GM12878 (cell line): Measurements from ENCODE around the gene ALOX12. TPM values are rescaled to one million over a fixed set of nuclear protein-coding genes. Genes with fewer than 3 reads are reported as not detected.

Experiments used
- ASH2L ChIP-seq: fragments of 300-600, 200-600 bp; sonication (generic); IDR thresholded peaks from 2 replicates; pipeline ENCODE4 v1.6.1; 2017; ENCODE audit warnings: low read depth, mild to moderate bottlenecking, borderline replicate concordance
- ATF7 ChIP-seq: fragments of 450-650 bp; IDR thresholded peaks from 2 replicates; pipeline ENCODE4 v1.6.1; 2016; ENCODE audit warnings: low read depth, mild to moderate bottlenecking
- CEBPB ChIP-seq, 2 experiments: fragments of 150-350 bp in 1 of 2; IDR thresholded peaks; 2 replicates each; pipeline ENCODE4 v1.6.1; 2012 to 2014; ENCODE audit warnings: low read depth in 2 of 2, low read length in 2 of 2, borderline replicate concordance in 1 of 2, inconsistent platforms in 1 of 2
- CEBPZ ChIP-seq: fragments of 150-350 bp; IDR thresholded peaks from 2 replicates; pipeline ENCODE4 v1.6.1; 2016; ENCODE audit warnings: low read depth, low read length
- CREM ChIP-seq: IDR thresholded peaks from 2 replicates; pipeline ENCODE4 v1.6.1; 2014; ENCODE audit warnings: antibody characterized with exemption, low read depth
- ETV6 ChIP-seq, 2 experiments: fragments of 450-650 bp in 1 of 2; IDR thresholded peaks in 1 of 2; conservative IDR thresholded peaks in 1 of 2; 2 replicates each; pipeline ENCODE4 v1.6.1; 2014; ENCODE audit warnings: antibody characterized with exemption in 1 of 2, borderline replicate concordance in 1 of 2, low read depth in 1 of 2, mild to moderate bottlenecking in 1 of 2, moderate library complexity in 1 of 2
- JUND ChIP-seq: IDR thresholded peaks from 2 replicates; pipeline ENCODE4 v1.6.1; 2012; ENCODE audit warnings: low read depth, mild to moderate bottlenecking, low read length, improper control_type of control experiment, moderate library complexity
- MEF2B ChIP-seq: fragments of 450-650 bp; IDR thresholded peaks from 2 replicates; pipeline ENCODE4 v1.6.1; 2018; ENCODE audit warnings: mild to moderate bottlenecking, moderate library complexity; ENCODE audit not compliant: partially characterized antibody, poor library complexity, severe bottlenecking
- NBN ChIP-seq: fragments of 450-650 bp; IDR thresholded peaks from 2 replicates; pipeline ENCODE4 v1.6.1; 2016
- RB1 ChIP-seq: fragments of 450-650 bp; formaldehyde crosslinking; IDR thresholded peaks from 2 replicates; pipeline ENCODE4 v1.6.1; 2017; ENCODE audit warnings: mild to moderate bottlenecking, borderline replicate concordance
- RUNX3 ChIP-seq: IDR thresholded peaks from 2 replicates; pipeline ENCODE4 v1.6.1; 2012; ENCODE audit warnings: low read length, inconsistent platforms
- SMC3 ChIP-seq: IDR thresholded peaks from 2 replicates; pipeline ENCODE4 v1.6.1; 2011; ENCODE audit warnings: low read length, improper control_type of control experiment, borderline replicate concordance
- TBL1XR1 ChIP-seq: IDR thresholded peaks from 2 replicates; pipeline ENCODE4 v1.6.1; 2012; ENCODE audit warnings: low read depth, low read length, improper control_type of control experiment
- USF2 ChIP-seq: IDR thresholded peaks from 2 replicates; pipeline ENCODE4 v1.6.1; 2011; ENCODE audit warnings: low read depth, low read length, improper control_type of control experiment, borderline replicate concordance
- ZNF207 ChIP-seq: fragments of 450-650 bp; IDR thresholded peaks from 2 replicates; pipeline ENCODE4 v1.6.1; 2014; ENCODE audit warnings: antibody characterized with exemption, mild to moderate bottlenecking, borderline replicate concordance
- ZNF592 ChIP-seq: fragments of 450-650 bp; IDR thresholded peaks from 2 replicates; pipeline ENCODE4 v1.6.1; 2017; ENCODE audit warnings: mild to moderate bottlenecking, moderate library complexity
- polyA plus RNA-seq, 11 experiments: library from polyadenylated mRNA; depleted of rRNA in 4 of 11; unstranded in 6 of 11; stranded (reverse) in 5 of 11; fragments of >200 nt; fragmentation: Nextera tagmentation in 4 of 11; fragmentation: Illumina TruSeq in 1 of 11; extraction: Ambion mirVana in 4 of 11; extraction: Trizol in 1 of 11; gene quantifications; 1 replicate in 1 of 11; 2 replicates in 10 of 11; pipeline versions ENCODE4 v1.2.1 to v1.2.3, GENCODE V29; 2011 to 2016; ENCODE audit warnings: inconsistent platforms in 2 of 11, missing spikeins in 2 of 11, low read depth in 1 of 11
- total RNA-seq, 4 experiments: library from RNA; depleted of rRNA in 3 of 4; stranded (reverse); fragments of >200 nt in 3 of 4; fragmentation: Illumina TruSeq in 1 of 4; extraction: Trizol in 1 of 4; gene quantifications; 2 replicates each; pipeline versions ENCODE4 v1.2.1 to v1.2.3, GENCODE V29; 2013 to 2021
- TF ChIP-seq, protein P1 (sequence below): fragments of 450-650 bp; IDR thresholded peaks from 2 replicates; pipeline ENCODE4 v1.6.1; 2017; ENCODE audit warnings: antibody characterized with exemption, mild to moderate bottlenecking, moderate library complexity

Gene ALOX12
- total and polyA plus RNA-seq, 10 of the 15 experiments (the other 5 are each of a cell fraction or from before 2014, with no cell fraction given): 0.23 to 0.82 (median 0.58) TPM; not detected in 6

DNA sequence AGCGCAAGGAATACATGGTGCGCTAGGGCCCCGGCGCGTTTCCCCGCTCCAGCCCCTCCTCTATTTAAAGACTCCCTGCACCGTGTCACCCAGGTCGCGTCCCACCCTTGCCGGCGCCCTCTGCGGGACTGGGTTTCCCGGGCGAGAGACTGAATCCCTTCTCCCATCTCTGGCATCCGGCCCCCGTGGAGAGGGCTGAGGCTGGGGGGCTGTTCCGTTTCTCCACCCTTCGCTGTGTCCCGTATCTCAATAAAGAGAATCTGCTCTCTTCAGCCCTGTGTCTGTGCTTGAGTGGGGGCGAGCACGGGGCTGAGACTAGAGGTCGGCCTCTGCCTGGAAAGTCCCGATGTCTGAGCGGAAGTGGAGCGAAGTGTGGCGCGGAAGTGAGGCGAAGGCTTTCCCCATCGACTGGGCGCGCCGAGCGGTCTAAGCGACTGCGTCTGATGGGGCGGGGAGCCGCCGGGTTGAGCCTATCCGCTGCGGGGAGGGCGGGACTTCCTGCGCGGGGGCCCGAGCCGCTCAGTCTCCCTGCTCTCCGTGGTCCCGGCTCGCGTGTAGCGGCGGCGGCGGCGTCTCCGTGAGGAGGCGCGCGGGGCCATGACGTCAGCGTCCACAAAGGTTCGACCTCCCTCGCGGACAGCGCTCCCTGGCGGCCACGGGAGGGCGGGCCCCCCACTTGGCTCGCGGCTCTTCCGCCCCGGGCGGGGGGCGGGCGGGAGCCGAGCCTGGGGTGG lies 18.6 kb downstream of the ALOX12 start (continued):
- TF ChIP-seq CEBPZ (no peak), MEF2B (peak; percentile 27), ASH2L (no peak), CREM (peak; percentile 87), SMC3 (no peak), CEBPB (IDR thresholded peaks at IDR 0.05; ENCODE audit: borderline replicate concordance in 1 of 2, low read depth in 2 of 2, low read length in 2 of 2) (no peak), JUND (no peak), ETV6 (conservative IDR thresholded peaks at IDR 0.05 in 1 of 2, IDR thresholded peaks at IDR 0.05 in 1 of 2; ENCODE audit: borderline replicate concordance in 1 of 2, low read depth in 1 of 2) (peak in 1 of 2 experiments; percentile 65; a peak in 1 of 4 replicates), USF2 (no peak), ZNF592 (peak; percentile 92), ATF7 (peak; percentile 95), NBN (peak; percentile 69; the same call in 1 of the 2 replicates), TBL1XR1 (0 out of 2 replicates have a peak, but pooled peaks have one; percentile 33), RUNX3 (peak; percentile 12; the same call in 1 of the 2 replicates), ZNF207 (no peak), RB1 (peak; percentile 64; the same call in 1 of the 2 replicates)
- TF ChIP-seq, protein P1, sequence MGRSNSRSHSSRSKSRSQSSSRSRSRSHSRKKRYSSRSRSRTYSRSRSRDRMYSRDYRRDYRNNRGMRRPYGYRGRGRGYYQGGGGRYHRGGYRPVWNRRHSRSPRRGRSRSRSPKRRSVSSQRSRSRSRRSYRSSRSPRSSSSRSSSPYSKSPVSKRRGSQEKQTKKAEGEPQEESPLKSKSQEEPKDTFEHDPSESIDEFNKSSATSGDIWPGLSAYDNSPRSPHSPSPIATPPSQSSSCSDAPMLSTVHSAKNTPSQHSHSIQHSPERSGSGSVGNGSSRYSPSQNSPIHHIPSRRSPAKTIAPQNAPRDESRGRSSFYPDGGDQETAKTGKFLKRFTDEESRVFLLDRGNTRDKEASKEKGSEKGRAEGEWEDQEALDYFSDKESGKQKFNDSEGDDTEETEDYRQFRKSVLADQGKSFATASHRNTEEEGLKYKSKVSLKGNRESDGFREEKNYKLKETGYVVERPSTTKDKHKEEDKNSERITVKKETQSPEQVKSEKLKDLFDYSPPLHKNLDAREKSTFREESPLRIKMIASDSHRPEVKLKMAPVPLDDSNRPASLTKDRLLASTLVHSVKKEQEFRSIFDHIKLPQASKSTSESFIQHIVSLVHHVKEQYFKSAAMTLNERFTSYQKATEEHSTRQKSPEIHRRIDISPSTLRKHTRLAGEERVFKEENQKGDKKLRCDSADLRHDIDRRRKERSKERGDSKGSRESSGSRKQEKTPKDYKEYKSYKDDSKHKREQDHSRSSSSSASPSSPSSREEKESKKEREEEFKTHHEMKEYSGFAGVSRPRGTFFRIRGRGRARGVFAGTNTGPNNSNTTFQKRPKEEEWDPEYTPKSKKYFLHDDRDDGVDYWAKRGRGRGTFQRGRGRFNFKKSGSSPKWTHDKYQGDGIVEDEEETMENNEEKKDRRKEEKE: no peak
